ENCODE data around the gene FHIT. TPM values are rescaled to one million over a fixed set of nuclear protein-coding genes. Genes with fewer than 3 reads are reported as not detected.

The FHIT gene
- total RNA-seq, 2 experiments from 2014 or later = 7.6 to 7.9 TPM

GRCh38 chr3:60427109-60427508 lies 824.1 kb downstream of the FHIT start:
- intact Hi-C loops (cut with micrococcal nuclease) = no loop called here
- Mint-ChIP-seq H3K27ac (no peak overlapping the region), H3K9me3 (no peaks in the 10 kb centered on the region), H3K27me3 (no peaks in the 10 kb centered on the region), H3K4me1 (ENCODE audit: low read depth) (peaks cover 5% of the 10 kb centered on the region), H3K36me3 (ENCODE audit: low read depth) (no peaks in the 10 kb centered on the region), H3K4me3 (no peak overlapping the region)
- TF ChIP-seq CTCF (IDR thresholded peaks at IDR 0.05) = no peak
- DNase-seq = no peak
- ChIA-PET POLR2A (no interaction called here), CTCF (no interaction called here)
- no peak for ATAC-seq

GRCh38 chr3:60424942-60425341 lies 826.3 kb downstream of the FHIT start:
- ATAC-seq (no peak), DNase-seq (no peak)
- POLR2A ChIA-PET = no interaction called here
- H3K9me3 Mint-ChIP-seq = no peaks in the 10 kb centered on the region
- no peaks in the 10 kb centered on the region for H3K27me3 Mint-ChIP-seq
- TF ChIP-seq CTCF (IDR thresholded peaks at IDR 0.05) = no peak
- H3K27ac Mint-ChIP-seq = no peak overlapping the region
- no peaks in the 10 kb centered on the region for H3K4me1 Mint-ChIP-seq (ENCODE audit: low read depth)
- CTCF ChIA-PET = no interaction called here
- intact Hi-C loops (cut with micrococcal nuclease) = no loop called here
- H3K36me3 Mint-ChIP-seq (ENCODE audit: low read depth) = no peaks in the 10 kb centered on the region
- no peak overlapping the region for H3K4me3 Mint-ChIP-seq

- Mint-ChIP-seq H3K27me3 (no peaks in the 10 kb centered on the region), H3K27ac (no peak overlapping the region), H3K9me3 (no peaks in the 10 kb centered on the region), H3K4me1 (ENCODE audit: low read depth) (no peaks in the 10 kb centered on the region), H3K36me3 (ENCODE audit: low read depth) (no peaks in the 10 kb centered on the region), H3K4me3 (no peak overlapping the region)
- POLR2A ChIA-PET = no interaction called here
- DNase-seq (no peak), ATAC-seq (no peak)
- intact Hi-C loops (cut with micrococcal nuclease) = no loop called here
- CTCF ChIA-PET = interaction anchor here (0.6 kb wide), 1 partner anchor 74 kb away, joined by 3 read pairs; no protein-coding TSS in a partner anchor
- TF ChIP-seq CTCF (IDR thresholded peaks at IDR 0.05) = no peak
These were observed 827.2 kb downstream of the FHIT start for GRCh38 chr3:60424034-60424433.

GRCh38 chr3:60423556-60423955 lies 827.7 kb downstream of the FHIT start:
- ATAC-seq = no peak
- no peak for DNase-seq
- H3K27ac Mint-ChIP-seq = no peak overlapping the region
- ChIA-PET POLR2A (no interaction called here), CTCF (no interaction called here)
- H3K9me3 Mint-ChIP-seq = no peaks in the 10 kb centered on the region
- no peak for TF ChIP-seq CTCF (IDR thresholded peaks at IDR 0.05)
- H3K4me3 Mint-ChIP-seq = no peak overlapping the region
- no peaks in the 10 kb centered on the region for H3K27me3 Mint-ChIP-seq
- no peaks in the 10 kb centered on the region for H3K36me3 Mint-ChIP-seq (ENCODE audit: low read depth)
- no peaks in the 10 kb centered on the region for H3K4me1 Mint-ChIP-seq (ENCODE audit: low read depth)
- intact Hi-C loops (cut with micrococcal nuclease) = no loop called here

GRCh38 chr3:60421749-60422446 lies 829.4 kb downstream of the FHIT start:
- H3K9me3 Mint-ChIP-seq = no peaks in the 10 kb centered on the region
- TF ChIP-seq CTCF (IDR thresholded peaks at IDR 0.05) = no peak
- intact Hi-C loops (cut with micrococcal nuclease) = no loop called here
- H3K27ac Mint-ChIP-seq = no peak overlapping the region
- ChIA-PET CTCF (no interaction called here), POLR2A (no interaction called here)
- no peak for DNase-seq
- H3K27me3 Mint-ChIP-seq = no peaks in the 10 kb centered on the region
- H3K4me3 Mint-ChIP-seq = no peak overlapping the region
- no peaks in the 10 kb centered on the region for H3K4me1 Mint-ChIP-seq (ENCODE audit: low read depth)
- ATAC-seq = no peak
- H3K36me3 Mint-ChIP-seq (ENCODE audit: low read depth) = no peaks in the 10 kb centered on the region

Measured in activated CD8-positive, alpha-beta T cell treated with anti-CD3 and anti-CD28 coated beads for 36 hours (primary cell).